Suprapubic skin (tissue), 4 donors: ENCODE results near the gene PGGT1B.

ENCODE experiments used
- EP300 ChIP-seq: sonication (generic); formaldehyde crosslinking; IDR thresholded peaks from one replicate; pipeline ENCODE4 v1.6.1; 2017; ENCODE audit warnings: antibody characterized with exemption
- POLR2A ChIP-seq, 2 donors: fragments of 450-650 bp; IDR thresholded peaks; one replicate each; pipeline ENCODE4 v1.6.1; 2017; ENCODE audit warnings: antibody characterized with exemption in 2 of 2, mild to moderate bottlenecking in 2 of 2, moderate library complexity in 2 of 2
- POLR2AphosphoS5 ChIP-seq, 3 donors: sonication (generic); formaldehyde crosslinking; IDR thresholded peaks; one replicate each; pipeline ENCODE4 v1.6.1; 2017; ENCODE audit warnings: antibody characterized with exemption in 3 of 3
- TF ChIP-seq, protein P1 (sequence below), 2 donors: fragments of 200-600 bp in 1 of 2; fragments of 450-650 bp in 1 of 2; sonication (generic) in 1 of 2; IDR thresholded peaks; one replicate each; pipeline ENCODE4 v1.5.1; 2016 to 2019; ENCODE audit warnings: antibody characterized with exemption in 2 of 2, mild to moderate bottlenecking in 1 of 2, moderate library complexity in 1 of 2

DNA sequence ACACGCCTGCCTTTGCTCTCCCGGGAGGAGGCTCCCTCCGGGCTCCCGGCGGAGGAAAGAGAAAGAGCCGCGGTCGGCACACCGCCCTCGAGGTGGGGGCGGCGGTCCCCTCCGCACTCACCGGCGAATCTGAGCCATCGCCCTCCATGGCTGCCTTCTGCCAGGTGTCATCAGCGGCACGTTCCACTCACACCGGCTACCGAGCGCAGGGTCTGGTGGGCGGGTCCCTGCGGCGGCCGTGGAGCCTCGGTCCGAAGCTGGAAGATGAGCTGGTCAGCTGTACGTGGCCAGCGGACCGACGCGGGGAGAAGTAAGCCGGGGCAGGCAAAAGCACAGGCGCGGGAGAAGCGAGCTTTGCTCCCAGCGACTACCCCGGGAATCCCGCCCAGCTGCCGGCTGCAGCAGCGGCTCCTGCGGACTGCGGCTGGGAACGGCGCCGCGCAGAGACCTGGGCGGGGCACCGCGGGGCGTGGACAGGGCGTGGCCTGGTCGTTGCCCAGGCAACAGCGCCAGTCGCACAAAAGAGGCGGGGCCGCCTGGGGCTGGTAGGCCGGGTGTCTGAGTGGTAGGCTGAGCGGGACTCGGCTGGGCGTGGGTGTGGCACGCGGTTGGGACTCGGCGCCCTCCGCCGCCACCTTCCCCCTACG, 93.1 kb downstream of the PGGT1B start, which contains the start of gene TRIM36:
- TF ChIP-seq, protein P1, sequence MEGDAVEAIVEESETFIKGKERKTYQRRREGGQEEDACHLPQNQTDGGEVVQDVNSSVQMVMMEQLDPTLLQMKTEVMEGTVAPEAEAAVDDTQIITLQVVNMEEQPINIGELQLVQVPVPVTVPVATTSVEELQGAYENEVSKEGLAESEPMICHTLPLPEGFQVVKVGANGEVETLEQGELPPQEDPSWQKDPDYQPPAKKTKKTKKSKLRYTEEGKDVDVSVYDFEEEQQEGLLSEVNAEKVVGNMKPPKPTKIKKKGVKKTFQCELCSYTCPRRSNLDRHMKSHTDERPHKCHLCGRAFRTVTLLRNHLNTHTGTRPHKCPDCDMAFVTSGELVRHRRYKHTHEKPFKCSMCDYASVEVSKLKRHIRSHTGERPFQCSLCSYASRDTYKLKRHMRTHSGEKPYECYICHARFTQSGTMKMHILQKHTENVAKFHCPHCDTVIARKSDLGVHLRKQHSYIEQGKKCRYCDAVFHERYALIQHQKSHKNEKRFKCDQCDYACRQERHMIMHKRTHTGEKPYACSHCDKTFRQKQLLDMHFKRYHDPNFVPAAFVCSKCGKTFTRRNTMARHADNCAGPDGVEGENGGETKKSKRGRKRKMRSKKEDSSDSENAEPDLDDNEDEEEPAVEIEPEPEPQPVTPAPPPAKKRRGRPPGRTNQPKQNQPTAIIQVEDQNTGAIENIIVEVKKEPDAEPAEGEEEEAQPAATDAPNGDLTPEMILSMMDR (IDR thresholded peaks at IDR 0.05): no peak
- no peak for TF ChIP-seq POLR2A (IDR thresholded peaks at IDR 0.05)
- TF ChIP-seq POLR2AphosphoS5 (IDR thresholded peaks at IDR 0.05): no peak
- no peak for TF ChIP-seq EP300
